HG03108 (cell line): ENCODE data around the gene CMPK2.
"Not testable (repeated sequence)": the region's sequence is repeated elsewhere in the genome, so short reads cannot be mapped to it uniquely, and the experiment has no call there.

Experiments used
- ATAC-seq: cut with Tn5 transposase; IDR thresholded peaks from one replicate; pipeline ENCODE4 v1.9.1; 2021; ENCODE audit warnings: moderate library complexity; ENCODE audit not compliant: unreplicated experiment

CMPK2 gene

GRCh38 chr2:6880200-6880733 is 14.6 kb upstream of the CMPK2 start:
- no peak for ATAC-seq

DNA sequence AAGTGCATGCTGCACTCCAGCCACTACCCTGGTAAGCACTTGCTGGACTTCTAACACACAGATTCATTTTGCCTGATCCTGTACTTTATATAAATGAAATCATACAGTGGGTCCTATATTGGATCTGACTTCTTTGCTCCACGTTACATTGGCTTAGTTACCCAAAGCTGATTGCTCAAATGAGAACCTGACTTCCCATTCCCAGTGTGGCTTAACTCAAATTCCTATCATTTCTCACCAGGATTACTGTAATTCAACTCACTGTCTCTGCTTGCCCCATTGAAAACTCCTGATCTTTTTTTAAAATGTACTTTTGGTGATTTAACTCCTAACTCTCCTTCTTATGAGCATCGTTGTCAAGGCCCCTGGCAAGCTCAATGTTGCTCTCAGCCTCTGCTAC is 13.3 kb upstream of the CMPK2 start:
- ATAC-seq: no peak

GRCh38 chr2:6878549-6878948 is 12.8 kb upstream of the CMPK2 start:
- no peak for ATAC-seq

- peak; percentile 68 for ATAC-seq
Measured at GRCh38 chr2:6877402-6878304, 11.9 kb upstream of the CMPK2 start, which contains the start of gene RSAD2. Gene RSAD2 (plus strand): TSS chr2:6877777. CDS start chr2:6877801, 24 bp downstream.

DNA sequence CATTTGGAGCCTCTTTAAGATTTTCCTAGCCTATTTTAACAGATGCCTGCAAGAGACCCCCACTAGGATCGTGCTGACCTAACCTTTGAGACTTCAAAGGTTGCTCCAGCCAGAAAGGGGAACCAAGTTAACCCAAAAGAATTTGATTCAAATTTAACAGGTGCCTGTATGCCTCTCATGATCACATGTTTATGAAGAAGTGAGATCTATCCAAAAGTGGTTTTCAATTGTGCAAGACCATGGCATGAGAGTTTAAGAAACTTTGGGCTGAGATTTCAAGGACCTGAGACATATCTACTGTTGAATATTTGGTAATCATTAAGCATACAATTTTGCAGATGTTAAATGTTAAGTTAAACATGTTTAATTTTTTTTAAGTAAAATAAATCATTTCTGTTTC is 10.6 kb upstream of the CMPK2 start:
- ATAC-seq: no peak

DNA sequence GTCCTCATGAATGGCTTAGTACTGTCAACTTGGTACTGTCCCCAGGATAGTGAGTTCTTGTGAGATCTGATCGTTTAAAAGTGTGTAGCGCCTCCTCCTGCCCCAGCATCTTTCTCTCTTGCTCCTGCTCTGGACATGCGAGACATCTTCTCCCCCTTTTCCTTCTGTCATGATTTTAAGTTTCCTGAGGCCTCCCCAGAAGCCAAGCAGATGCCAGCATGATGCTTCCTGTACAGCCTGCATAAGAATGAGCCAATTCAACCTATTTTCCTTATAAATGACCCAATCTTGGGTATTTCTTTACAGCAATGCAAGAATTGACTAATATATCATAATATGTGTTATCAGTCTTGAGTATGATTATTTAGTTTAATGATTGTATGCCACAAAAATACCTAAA is 8.3 kb upstream of the CMPK2 start:
- no peak for ATAC-seq

GRCh38 chr2:6872394-6872793 is 6.7 kb upstream of the CMPK2 start:
- peak; percentile 62 for ATAC-seq

DNA sequence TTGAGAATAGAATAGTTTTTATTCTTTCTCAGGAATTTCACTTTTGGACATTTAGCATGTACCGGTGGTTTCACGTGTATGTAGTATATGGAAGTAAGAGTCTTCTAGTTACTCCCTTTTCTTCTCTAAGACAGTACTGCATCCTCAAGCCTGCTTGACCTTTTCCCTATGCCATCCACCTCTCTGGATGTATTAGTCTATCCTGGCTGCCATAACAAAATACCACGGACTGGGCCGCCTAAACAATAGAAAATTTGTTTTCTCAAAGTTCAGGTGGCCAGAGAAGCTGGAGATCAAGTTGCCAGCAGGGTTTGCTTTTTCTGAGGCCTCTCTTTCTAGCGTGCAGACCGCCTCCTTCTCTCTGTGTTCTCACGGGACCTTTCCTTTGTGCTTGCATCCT is 1.3 kb upstream of the CMPK2 start:
- ATAC-seq: no peak

- ATAC-seq: peak; percentile 48
Measured at GRCh38 chr2:6866275-6866671, 566 bp upstream of the CMPK2 start.

- peak; percentile 19 for ATAC-seq
Measured at GRCh38 chr2:6864923-6865345, 773 bp downstream of the CMPK2 start.

GRCh38 chr2:6864231-6864754 is 1.4 kb downstream of the CMPK2 start:
- ATAC-seq: no peak

DNA sequence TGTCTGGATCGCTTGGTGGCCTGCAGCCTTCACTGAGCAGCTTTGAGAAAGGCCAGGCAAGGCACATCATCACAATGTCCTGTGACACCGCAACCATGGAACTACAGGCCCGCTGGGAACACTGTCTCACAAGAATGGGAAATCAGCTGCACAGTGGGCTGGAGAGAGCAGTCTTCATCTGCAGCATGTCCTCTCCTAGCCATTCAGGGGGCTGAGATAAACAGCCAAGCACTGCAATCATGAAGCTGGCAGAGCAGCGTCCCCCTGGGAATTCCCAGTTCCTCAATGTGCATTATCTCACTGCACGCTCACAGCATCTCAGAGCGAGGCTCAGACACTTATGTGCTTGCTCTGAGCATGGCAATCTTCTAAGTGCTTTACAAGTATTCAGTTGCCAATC is 1.9 kb downstream of the CMPK2 start:
- ATAC-seq: no peak

DNA sequence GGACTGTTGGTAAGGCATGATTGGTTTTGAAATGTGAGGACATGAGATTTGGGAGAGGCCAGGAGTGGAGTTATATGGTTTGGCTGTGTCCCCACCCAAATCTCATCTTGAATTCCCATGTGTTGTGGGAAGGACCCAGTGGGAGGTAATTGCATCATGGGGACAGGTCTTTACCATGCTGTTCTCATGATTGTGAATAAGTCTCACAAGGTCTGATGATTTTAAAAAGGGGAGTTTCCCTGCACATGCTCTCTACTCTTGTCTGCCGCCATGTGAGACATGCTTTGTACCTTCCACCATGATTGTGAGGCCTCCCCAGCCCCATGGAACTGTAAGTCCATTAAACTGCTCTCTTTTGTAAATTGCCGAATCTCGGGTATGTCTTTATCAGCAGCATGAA is 5.4 kb downstream of the CMPK2 start:
- no peak for ATAC-seq

DNA sequence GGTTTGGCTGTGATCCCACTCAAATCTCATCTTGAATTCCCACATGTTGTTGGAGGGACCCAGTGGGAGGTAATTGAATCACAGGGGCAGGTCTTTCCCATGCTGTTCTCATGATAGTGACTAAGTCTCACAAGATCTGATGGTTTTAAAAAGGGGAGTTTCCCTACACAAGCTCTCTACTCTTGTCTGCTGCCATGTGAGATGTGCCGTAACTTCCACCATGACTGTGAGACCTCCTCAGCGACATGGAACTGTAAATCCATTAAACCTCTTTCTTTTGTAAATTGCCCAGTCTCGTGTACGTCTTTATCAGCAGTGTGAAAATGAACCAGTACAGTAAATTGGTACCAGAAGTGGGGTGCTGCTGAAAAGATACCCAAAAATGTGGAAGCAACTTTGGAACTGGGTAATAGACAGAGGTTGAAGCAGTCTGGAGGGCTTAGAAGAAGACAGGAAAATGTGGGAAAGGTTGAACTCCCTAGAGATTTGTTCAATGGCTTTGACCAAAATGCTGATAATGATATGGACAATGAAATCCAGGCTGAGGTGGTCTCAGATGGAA is 7.2 kb downstream of the CMPK2 start:
- not testable (repeated sequence) for ATAC-seq

- no peak for ATAC-seq
Measured at GRCh38 chr2:6856548-6856920, 9.2 kb downstream of the CMPK2 start.

DNA sequence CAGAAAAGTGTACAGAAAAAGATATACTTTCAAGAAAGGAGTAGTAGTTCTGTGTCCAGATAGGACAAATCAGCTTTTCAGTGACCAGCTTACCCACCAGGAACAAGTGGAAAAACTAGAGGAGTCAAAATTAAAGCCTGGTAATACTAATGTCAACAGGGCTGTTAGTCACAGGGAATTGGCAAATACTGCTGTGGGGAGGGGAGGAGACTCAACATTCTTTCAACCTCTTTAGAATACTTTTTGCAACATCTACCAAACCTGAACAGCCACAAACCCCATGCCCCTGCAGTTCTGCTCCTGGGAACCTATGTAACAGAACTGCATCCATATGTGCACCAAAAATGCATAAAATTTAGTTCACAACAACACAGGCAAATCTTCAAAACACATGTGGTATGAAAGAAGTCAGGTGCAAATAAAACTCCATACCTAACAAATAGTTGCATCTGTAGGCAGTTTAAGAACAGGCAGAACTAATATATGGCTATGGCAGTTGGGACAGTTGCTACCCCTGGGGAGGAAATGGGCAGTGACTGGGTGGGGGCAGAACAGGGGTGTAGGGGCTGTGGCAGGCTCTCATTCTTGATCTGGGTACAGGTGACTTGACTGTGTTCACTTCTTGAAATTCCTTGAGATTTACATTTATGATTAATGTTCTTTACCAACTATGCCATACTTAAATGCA is 9.7 kb downstream of the CMPK2 start:
- ATAC-seq: no peak

DNA sequence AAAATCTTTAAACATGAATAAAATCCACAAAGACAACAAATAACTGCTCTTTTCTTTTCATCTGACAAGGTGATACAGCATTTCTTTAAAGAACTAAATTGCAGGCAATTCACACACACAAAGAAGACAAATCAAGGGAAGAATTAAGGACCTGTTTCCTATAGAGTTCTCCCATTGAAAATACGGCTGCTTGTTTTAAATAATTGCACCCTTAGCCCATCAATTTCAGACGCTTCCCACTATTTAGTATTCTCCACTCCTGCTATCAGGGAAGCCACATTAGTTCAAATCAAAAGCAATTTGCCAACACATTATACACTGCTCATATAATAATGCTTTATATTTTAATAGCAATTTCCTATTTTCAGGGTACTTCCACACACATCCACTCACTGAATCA is 11.3 kb downstream of the CMPK2 start:
- ATAC-seq: no peak

DNA sequence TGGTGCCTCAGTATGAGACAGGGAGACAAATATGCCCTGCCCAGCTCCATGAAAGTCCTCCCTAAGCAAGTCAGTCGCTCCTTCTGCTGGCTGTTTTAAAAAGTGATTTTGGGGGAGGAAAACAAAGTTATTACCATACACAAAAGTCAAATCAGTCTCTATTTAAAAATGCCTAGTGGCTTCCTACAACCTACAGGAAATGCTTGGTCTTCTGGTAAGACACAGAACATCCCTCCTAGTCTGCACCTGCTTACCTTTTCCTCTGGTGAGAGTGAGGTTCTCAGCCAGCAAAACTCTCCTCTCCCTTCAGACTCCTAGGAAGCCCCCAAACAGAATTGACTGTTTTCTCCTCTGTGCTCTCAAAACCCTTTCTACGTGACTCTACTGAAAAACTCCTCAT is 13.5 kb downstream of the CMPK2 start:
- no peak for ATAC-seq

GRCh38 chr2:6846967-6847681 is 18.6 kb downstream of the CMPK2 start:
- no peak for ATAC-seq

- ATAC-seq: no peak
Measured at GRCh38 chr2:6846540-6846939, 19.2 kb downstream of the CMPK2 start.

DNA sequence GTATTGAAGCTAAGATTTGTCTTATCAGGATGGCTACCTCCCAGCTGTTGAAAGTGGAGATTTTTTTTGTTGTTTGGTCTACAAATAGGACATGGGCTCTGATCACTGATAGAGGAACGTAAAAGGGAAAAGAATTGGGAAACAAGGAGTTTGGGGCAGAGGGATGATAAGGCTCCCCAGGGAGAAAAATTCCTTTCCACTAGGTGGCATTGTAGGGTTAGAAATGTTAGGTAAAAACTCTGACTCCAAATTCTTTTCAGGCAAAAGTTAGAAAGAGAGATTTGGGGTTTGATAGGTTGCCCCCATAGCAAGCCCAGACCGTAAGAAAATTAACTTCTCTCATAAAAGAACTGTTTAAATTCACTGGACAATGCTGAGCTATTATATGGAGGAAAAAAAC is 19.8 kb downstream of the CMPK2 start:
- no peak for ATAC-seq
